Hepatocyte (in vitro differentiated cells): ENCODE results near the gene PYHIN1. TPM values are rescaled to one million over a fixed set of nuclear protein-coding genes. Genes with fewer than 3 reads are reported as not detected.

ENCODE experiments used
- DNase-seq: peaks from one replicate; pipeline ENCODE4 v3.0.0-alpha.2; 2016; ENCODE audit warnings: low spot score
- H2AFZ ChIP-seq: fragments of 200-600 bp; sonication (generic); 2 replicates; pipeline ENCODE4 v1.6.0; 2016; ENCODE audit warnings: antibody characterized with exemption, mild to moderate bottlenecking
- H3K27ac ChIP-seq: fragments of 200-600 bp; sonication (generic); 2 replicates; pipeline ENCODE4 v1.5.1; 2016; ENCODE audit warnings: mild to moderate bottlenecking
- H3K27me3 ChIP-seq: fragments of 200-600 bp; sonication (generic); 2 replicates; pipeline ENCODE4 v1.6.1; 2016
- H3K36me3 ChIP-seq: fragments of 200-600 bp; sonication (generic); replicated peaks from 2 replicates; pipeline ENCODE4 v1.5.1; 2016; ENCODE audit warnings: low read depth; ENCODE audit not compliant: insufficient read depth
- H3K4me1 ChIP-seq: fragments of 200-600 bp; sonication (generic); 2 replicates; pipeline ENCODE4 v1.5.1; 2016; ENCODE audit warnings: mild to moderate bottlenecking, moderate library complexity; ENCODE audit not compliant: insufficient read depth
- H3K4me2 ChIP-seq: fragments of 200-600 bp; sonication (generic); 2 replicates; pipeline ENCODE4 v1.6.0; 2016
- H3K4me3 ChIP-seq: fragments of 200-600 bp; sonication (generic); 2 replicates; pipeline ENCODE4 v1.5.1; 2016; ENCODE audit warnings: mild to moderate bottlenecking
- H3K79me2 ChIP-seq: fragments of 200-600 bp; sonication (generic); 2 replicates; pipeline ENCODE4 v1.6.0; 2017; ENCODE audit warnings: mild to moderate bottlenecking
- H3K9me2 ChIP-seq: fragments of 200-600 bp; sonication (generic); replicated peaks from 2 replicates; pipeline ENCODE4 v1.6.0; 2017; ENCODE audit warnings: mild to moderate bottlenecking; ENCODE audit not compliant: insufficient read depth
- H3K9me3 ChIP-seq: fragments of 200-600 bp; sonication (generic); 2 replicates; pipeline ENCODE4 v1.5.1; 2016; ENCODE audit warnings: low read depth, mild to moderate bottlenecking
- H4K20me1 ChIP-seq: fragments of 200-600 bp; sonication (generic); 2 replicates; pipeline ENCODE4 v1.6.0; 2016; ENCODE audit warnings: mild to moderate bottlenecking; ENCODE audit not compliant: insufficient read depth, poor library complexity, severe bottlenecking
- CTCF ChIP-seq: fragments of 200-600 bp; sonication (generic); IDR thresholded peaks from 2 replicates; pipeline ENCODE4 v1.5.1; 2016; ENCODE audit warnings: antibody characterized with exemption, mild to moderate bottlenecking; ENCODE audit not compliant: poor library complexity
- EZH2 ChIP-seq: fragments of 200-600 bp; sonication (generic); IDR thresholded peaks from 2 replicates; pipeline ENCODE4 v1.6.1; 2016; ENCODE audit warnings: antibody characterized with exemption, mild to moderate bottlenecking, borderline replicate concordance
- EZH2phosphoT487 ChIP-seq: fragments of 200-600 bp; sonication (generic); IDR thresholded peaks from one replicate; pipeline ENCODE4 v1.6.1; 2018; ENCODE audit warnings: antibody characterized with exemption, mild to moderate bottlenecking, low read depth, moderate library complexity; ENCODE audit not compliant: unreplicated experiment, severe bottlenecking
- WGBS: methylation state at CpG from one replicate; pipeline ENCODE4 v1.1.6; 2016; ENCODE audit warnings: low lambda C conversion rate; ENCODE audit errors: missing lambda C conversion rate; 5-methylcytosine and 5-hydroxymethylcytosine counted together
- polyA plus RNA-seq: library from polyadenylated mRNA; unstranded; fragments of >200 nt; fragmentation: Nextera tagmentation; extraction: Ambion mirVana; gene quantifications from 2 replicates; pipeline ENCODE4 v1.2.1, GENCODE V29; 2016
- total RNA-seq: library from RNA; depleted of rRNA; stranded (reverse); fragments of >200 nt; gene quantifications from 2 replicates; pipeline ENCODE4 v1.2.3, GENCODE V29; 2014

Gene PYHIN1
- total RNA-seq (not detected in 2 replicates), polyA plus RNA-seq (not detected in 2 replicates)

- WGBS = 91% methylated on average over 3 of the region's 3 CpGs
- H3K36me3 ChIP-seq = no peaks in the 10 kb centered on the region
- no peak for TF ChIP-seq EZH2phosphoT487
- no peak for TF ChIP-seq CTCF
- no peak for TF ChIP-seq EZH2
- H4K20me1 ChIP-seq = no peaks in the 10 kb centered on the region
- no peaks in the 10 kb centered on the region for H3K79me2 ChIP-seq
- no peaks in the 10 kb centered on the region for H3K9me3 ChIP-seq
- no peak for DNase-seq
- H2AFZ ChIP-seq = no peak within 1 kb of the TSS
- no peaks in the 10 kb centered on the region for H3K27me3 ChIP-seq
- H3K4me3 ChIP-seq = no peak within 1 kb of the TSS
- no peaks in the 10 kb centered on the region for H3K4me1 ChIP-seq
- H3K9me2 ChIP-seq = no peaks in the 10 kb centered on the region
- H3K27ac ChIP-seq = no peak within 1 kb of the TSS
- H3K4me2 ChIP-seq = no peak within 1 kb of the TSS
These were observed at the start of gene PYHIN1 for GRCh38 chr1:158931055-158931737. Gene PYHIN1 (plus strand): TSS chr1:158931552. CDS start chr1:158936911, 5,359 bp downstream.

- TF ChIP-seq CTCF (no peak), EZH2phosphoT487 (no peak), EZH2 (no peak)
- no peaks in the 10 kb centered on the region for H3K79me2 ChIP-seq
These were observed 37.7 kb upstream of the PYHIN1 start for GRCh38 chr1:158893654-158894053.

GRCh38 chr1:158898722-158899121 is 32.6 kb upstream of the PYHIN1 start:
- H3K27ac ChIP-seq = no peak overlapping the region
- no peaks in the 10 kb centered on the region for H3K79me2 ChIP-seq
- no peak for DNase-seq
- H3K27me3 ChIP-seq = no peaks in the 10 kb centered on the region
- H3K4me3 ChIP-seq = no peak overlapping the region
- H3K9me3 ChIP-seq = no peaks in the 10 kb centered on the region
- H4K20me1 ChIP-seq = no peaks in the 10 kb centered on the region
- no peak overlapping the region for H3K4me2 ChIP-seq
- H3K4me1 ChIP-seq = no peaks in the 10 kb centered on the region
- 72% methylated on average over 2 of the region's 2 CpGs for WGBS
- TF ChIP-seq EZH2phosphoT487 = no peak
- TF ChIP-seq EZH2 = no peak
- no peak for TF ChIP-seq CTCF
- H3K9me2 ChIP-seq = no peaks in the 10 kb centered on the region
- H3K36me3 ChIP-seq = no peaks in the 10 kb centered on the region
- no peak overlapping the region for H2AFZ ChIP-seq

More at GRCh38 chr1:158893654-158894053, 37.7 kb upstream of the PYHIN1 start:
- Histone ChIP-seq H3K4me1 (no peaks in the 10 kb centered on the region), H3K36me3 (no peaks in the 10 kb centered on the region), H3K4me3 (no peak overlapping the region), H3K27ac (no peak overlapping the region), H3K27me3 (no peaks in the 10 kb centered on the region), H4K20me1 (no peaks in the 10 kb centered on the region), H3K4me2 (no peak overlapping the region), H3K9me2 (no peaks in the 10 kb centered on the region), H2AFZ (no peak overlapping the region), H3K9me3 (no peaks in the 10 kb centered on the region)
- no peak for DNase-seq
